Liver (tissue), 9 donors: Measurements from ENCODE around the gene DGKB. TPM values are rescaled to one million over a fixed set of nuclear protein-coding genes. Genes with fewer than 3 reads are reported as not detected.

Experiments
- DNase-seq: peaks from one replicate; pipeline ENCODE4 v3.0.0-alpha.2; 2017; ENCODE audit warnings: low spot score
- H3K27ac ChIP-seq, 2 donors: one replicate each; pipeline ENCODE4 v1.7.0; 2013; ENCODE audit warnings: inconsistent platforms in 2 of 2, low read length in 2 of 2, control low read depth in 1 of 2, low read depth in 1 of 2, mild to moderate bottlenecking in 1 of 2
- H3K27me3 ChIP-seq, 4 donors: one replicate each; pipeline versions ENCODE4 v1.6.1 to v1.7.0; 2013; ENCODE audit warnings: low read length in 3 of 4, inconsistent platforms in 1 of 4, mild to moderate bottlenecking in 1 of 4, moderate library complexity in 1 of 4; ENCODE audit not compliant: control insufficient read depth in 4 of 4, insufficient read depth in 4 of 4
- H3K36me3 ChIP-seq, 4 donors: one replicate each; pipeline versions ENCODE4 v1.6.1 to v1.7.0; 2013; ENCODE audit warnings: low read length in 3 of 4, mild to moderate bottlenecking in 3 of 4, low read depth in 1 of 4, moderate library complexity in 1 of 4; ENCODE audit not compliant: control insufficient read depth in 4 of 4, insufficient read depth in 3 of 4
- H3K4me1 ChIP-seq, 4 donors: one replicate each; pipeline versions ENCODE4 v1.6.1 to v1.7.0; 2013; ENCODE audit warnings: low read length in 3 of 4, mild to moderate bottlenecking in 3 of 4, moderate library complexity in 1 of 4; ENCODE audit not compliant: control insufficient read depth in 4 of 4, insufficient read depth in 4 of 4
- H3K4me3 ChIP-seq, 3 donors: one replicate each; pipeline versions ENCODE4 v1.6.1 to v1.7.0; 2013; ENCODE audit warnings: low read length in 3 of 3, control low read depth in 1 of 3, low read depth in 1 of 3, mild to moderate bottlenecking in 1 of 3
- H3K9ac ChIP-seq, 2 donors: one replicate each; pipeline ENCODE4 v1.7.0; 2013; ENCODE audit warnings: low read length in 2 of 2, mild to moderate bottlenecking in 2 of 2, moderate library complexity in 2 of 2, control low read depth in 1 of 2, low read depth in 1 of 2
- H3K9me3 ChIP-seq, 4 donors: one replicate each; pipeline versions ENCODE4 v1.6.1 to v1.7.0; 2013; ENCODE audit warnings: low read length in 3 of 4; ENCODE audit not compliant: control insufficient read depth in 4 of 4
- EGR1 ChIP-seq, 2 donors: IDR thresholded peaks; 2 replicates each; pipeline ENCODE4 v1.6.1; 2016 to 2018; ENCODE audit warnings: antibody characterized with exemption in 2 of 2, low read depth in 2 of 2
- FOXA1 ChIP-seq: IDR thresholded peaks from 2 replicates; pipeline ENCODE4 v1.6.1; 2016; ENCODE audit warnings: antibody characterized with exemption
- FOXA2 ChIP-seq: IDR thresholded peaks from 2 replicates; pipeline ENCODE4 v1.6.1; 2016; ENCODE audit warnings: antibody characterized with exemption
- GABPA ChIP-seq, 2 donors: IDR thresholded peaks in 1 of 2; conservative IDR thresholded peaks in 1 of 2; 2 replicates each; pipeline ENCODE4 v1.6.1; 2016; ENCODE audit warnings: antibody characterized with exemption in 2 of 2, mild to moderate bottlenecking in 1 of 2, moderate library complexity in 1 of 2
- HNF4A ChIP-seq, 2 donors: conservative IDR thresholded peaks; 2 replicates each; pipeline ENCODE4 v1.6.1; 2016; ENCODE audit warnings: antibody characterized with exemption in 2 of 2, mild to moderate bottlenecking in 2 of 2
- HNF4G ChIP-seq: IDR thresholded peaks from 2 replicates; pipeline ENCODE4 v1.6.1; 2016; ENCODE audit warnings: antibody characterized with exemption
- JUND ChIP-seq, 2 donors: IDR thresholded peaks; 2 replicates each; pipeline ENCODE4 v1.6.1; 2016; ENCODE audit warnings: antibody characterized with exemption in 2 of 2
- NR2F2 ChIP-seq: IDR thresholded peaks from 2 replicates; pipeline ENCODE4 v1.6.1; 2016; ENCODE audit warnings: antibody characterized with exemption
- RAD21 ChIP-seq, 2 donors: IDR thresholded peaks; 2 replicates each; pipeline ENCODE4 v1.6.1; 2016; ENCODE audit warnings: antibody characterized with exemption in 2 of 2, mild to moderate bottlenecking in 2 of 2
- SP1 ChIP-seq: IDR thresholded peaks from 2 replicates; pipeline ENCODE4 v1.6.1; 2018; ENCODE audit warnings: antibody characterized with exemption, mild to moderate bottlenecking
- TAF1 ChIP-seq: conservative IDR thresholded peaks from 2 replicates; pipeline ENCODE4 v1.6.1; 2016; ENCODE audit warnings: antibody characterized with exemption, mild to moderate bottlenecking
- YY1 ChIP-seq: IDR thresholded peaks from 2 replicates; pipeline ENCODE4 v1.6.1; 2016; ENCODE audit warnings: antibody characterized with exemption, mild to moderate bottlenecking
- WGBS: extraction: QIAGEN DNeasy Blood & Tissue Kit; methylation state at CpG from one replicate; pipeline ENCODE4 v1.1.7; 2013; 5-methylcytosine and 5-hydroxymethylcytosine counted together
- polyA plus RNA-seq, 2 donors: library from polyadenylated mRNA; stranded (reverse) in 1 of 2; unstranded in 1 of 2; fragments of 200-250 nt in 1 of 2; fragments of >200 nt in 1 of 2; fragmentation: Nextera tagmentation in 1 of 2; extraction: Ambion mirVana in 1 of 2; gene quantifications; one replicate each; pipeline versions ENCODE4 v1.2.1 to v1.2.3, GENCODE V29; 2013 to 2015
- total RNA-seq, 2 donors: library from RNA; depleted of rRNA; stranded (reverse); fragments of >200 nt; gene quantifications; one replicate each; pipeline ENCODE4 v1.2.3, GENCODE V29; 2014
- TF ChIP-seq, protein P1 (sequence below): IDR thresholded peaks from 2 replicates; pipeline ENCODE4 v1.6.1; 2016; ENCODE audit warnings: antibody characterized with exemption, mild to moderate bottlenecking
- TF ChIP-seq, protein P2 (sequence below): fragments of 150-350 bp; IDR thresholded peaks from 2 replicates; pipeline ENCODE4 v1.5.1; 2017; ENCODE audit warnings: improper control_type of control experiment, low read depth, low read length; ENCODE audit not compliant: missing input control
- TF ChIP-seq, protein P3 (sequence below): IDR thresholded peaks from 2 replicates; pipeline ENCODE4 v1.6.1; 2016; ENCODE audit warnings: antibody characterized with exemption
- TF ChIP-seq, protein P4 (sequence below): IDR thresholded peaks from 2 replicates; pipeline ENCODE4 v1.6.1; 2016; ENCODE audit warnings: antibody characterized with exemption
- TF ChIP-seq, protein P5 (sequence below): IDR thresholded peaks from 2 replicates; pipeline ENCODE4 v1.6.1; 2016; ENCODE audit warnings: antibody characterized with exemption
- donor health status: healthy.
- donor health status: healthy.
- donor health status: healthy.
- donor health status: healthy.
- donor health status: healthy.

Gene DGKB
- total and polyA plus RNA-seq, 4 donors = 0.09 to 0.42 TPM; not detected in 2

DNA sequence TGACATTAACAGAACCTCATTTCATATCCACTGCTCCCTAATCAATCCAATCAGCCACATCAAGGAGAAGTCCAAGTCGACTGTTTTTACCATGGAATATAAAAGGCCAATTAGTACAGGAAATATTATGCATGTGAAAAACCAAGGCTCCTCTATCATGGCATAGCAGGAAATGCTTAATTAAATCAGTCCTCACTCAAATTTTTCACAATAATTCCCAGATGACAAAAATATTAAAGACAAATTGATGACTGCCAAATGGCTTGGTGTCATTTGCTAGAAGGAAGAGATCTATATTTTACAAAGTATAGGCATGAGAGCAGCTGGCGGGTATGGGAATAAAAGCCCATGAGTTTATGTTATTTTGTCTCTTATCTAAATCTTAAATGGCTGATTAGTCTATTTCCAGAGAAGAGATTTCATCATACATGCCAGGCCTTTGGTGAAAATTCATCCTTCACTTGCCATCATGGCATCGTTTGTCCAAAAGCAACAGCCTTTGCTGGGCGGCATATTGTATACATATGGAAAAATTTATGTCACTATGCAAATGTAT is 219.6 kb downstream of the DGKB start:
- TF ChIP-seq NR2F2 (no peak), JUND (IDR thresholded peaks at IDR 0.05) (no peak), TAF1 (no peak), GABPA (IDR thresholded peaks at IDR 0.05 in 1 of 2, conservative IDR thresholded peaks at IDR 0.05 in 1 of 2) (no peak), HNF4A (conservative IDR thresholded peaks at IDR 0.05) (no peak), FOXA2 (no peak), EGR1 (IDR thresholded peaks at IDR 0.05; ENCODE audit: low read depth in 2 of 2) (no peak), HNF4G (no peak), SP1 (no peak), RAD21 (IDR thresholded peaks at IDR 0.05) (no peak)
- TF ChIP-seq, protein P1, sequence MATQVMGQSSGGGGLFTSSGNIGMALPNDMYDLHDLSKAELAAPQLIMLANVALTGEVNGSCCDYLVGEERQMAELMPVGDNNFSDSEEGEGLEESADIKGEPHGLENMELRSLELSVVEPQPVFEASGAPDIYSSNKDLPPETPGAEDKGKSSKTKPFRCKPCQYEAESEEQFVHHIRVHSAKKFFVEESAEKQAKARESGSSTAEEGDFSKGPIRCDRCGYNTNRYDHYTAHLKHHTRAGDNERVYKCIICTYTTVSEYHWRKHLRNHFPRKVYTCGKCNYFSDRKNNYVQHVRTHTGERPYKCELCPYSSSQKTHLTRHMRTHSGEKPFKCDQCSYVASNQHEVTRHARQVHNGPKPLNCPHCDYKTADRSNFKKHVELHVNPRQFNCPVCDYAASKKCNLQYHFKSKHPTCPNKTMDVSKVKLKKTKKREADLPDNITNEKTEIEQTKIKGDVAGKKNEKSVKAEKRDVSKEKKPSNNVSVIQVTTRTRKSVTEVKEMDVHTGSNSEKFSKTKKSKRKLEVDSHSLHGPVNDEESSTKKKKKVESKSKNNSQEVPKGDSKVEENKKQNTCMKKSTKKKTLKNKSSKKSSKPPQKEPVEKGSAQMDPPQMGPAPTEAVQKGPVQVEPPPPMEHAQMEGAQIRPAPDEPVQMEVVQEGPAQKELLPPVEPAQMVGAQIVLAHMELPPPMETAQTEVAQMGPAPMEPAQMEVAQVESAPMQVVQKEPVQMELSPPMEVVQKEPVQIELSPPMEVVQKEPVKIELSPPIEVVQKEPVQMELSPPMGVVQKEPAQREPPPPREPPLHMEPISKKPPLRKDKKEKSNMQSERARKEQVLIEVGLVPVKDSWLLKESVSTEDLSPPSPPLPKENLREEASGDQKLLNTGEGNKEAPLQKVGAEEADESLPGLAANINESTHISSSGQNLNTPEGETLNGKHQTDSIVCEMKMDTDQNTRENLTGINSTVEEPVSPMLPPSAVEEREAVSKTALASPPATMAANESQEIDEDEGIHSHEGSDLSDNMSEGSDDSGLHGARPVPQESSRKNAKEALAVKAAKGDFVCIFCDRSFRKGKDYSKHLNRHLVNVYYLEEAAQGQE = no peak
- TF ChIP-seq, protein P2, sequence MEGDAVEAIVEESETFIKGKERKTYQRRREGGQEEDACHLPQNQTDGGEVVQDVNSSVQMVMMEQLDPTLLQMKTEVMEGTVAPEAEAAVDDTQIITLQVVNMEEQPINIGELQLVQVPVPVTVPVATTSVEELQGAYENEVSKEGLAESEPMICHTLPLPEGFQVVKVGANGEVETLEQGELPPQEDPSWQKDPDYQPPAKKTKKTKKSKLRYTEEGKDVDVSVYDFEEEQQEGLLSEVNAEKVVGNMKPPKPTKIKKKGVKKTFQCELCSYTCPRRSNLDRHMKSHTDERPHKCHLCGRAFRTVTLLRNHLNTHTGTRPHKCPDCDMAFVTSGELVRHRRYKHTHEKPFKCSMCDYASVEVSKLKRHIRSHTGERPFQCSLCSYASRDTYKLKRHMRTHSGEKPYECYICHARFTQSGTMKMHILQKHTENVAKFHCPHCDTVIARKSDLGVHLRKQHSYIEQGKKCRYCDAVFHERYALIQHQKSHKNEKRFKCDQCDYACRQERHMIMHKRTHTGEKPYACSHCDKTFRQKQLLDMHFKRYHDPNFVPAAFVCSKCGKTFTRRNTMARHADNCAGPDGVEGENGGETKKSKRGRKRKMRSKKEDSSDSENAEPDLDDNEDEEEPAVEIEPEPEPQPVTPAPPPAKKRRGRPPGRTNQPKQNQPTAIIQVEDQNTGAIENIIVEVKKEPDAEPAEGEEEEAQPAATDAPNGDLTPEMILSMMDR = no peak
- TF ChIP-seq, protein P3, sequence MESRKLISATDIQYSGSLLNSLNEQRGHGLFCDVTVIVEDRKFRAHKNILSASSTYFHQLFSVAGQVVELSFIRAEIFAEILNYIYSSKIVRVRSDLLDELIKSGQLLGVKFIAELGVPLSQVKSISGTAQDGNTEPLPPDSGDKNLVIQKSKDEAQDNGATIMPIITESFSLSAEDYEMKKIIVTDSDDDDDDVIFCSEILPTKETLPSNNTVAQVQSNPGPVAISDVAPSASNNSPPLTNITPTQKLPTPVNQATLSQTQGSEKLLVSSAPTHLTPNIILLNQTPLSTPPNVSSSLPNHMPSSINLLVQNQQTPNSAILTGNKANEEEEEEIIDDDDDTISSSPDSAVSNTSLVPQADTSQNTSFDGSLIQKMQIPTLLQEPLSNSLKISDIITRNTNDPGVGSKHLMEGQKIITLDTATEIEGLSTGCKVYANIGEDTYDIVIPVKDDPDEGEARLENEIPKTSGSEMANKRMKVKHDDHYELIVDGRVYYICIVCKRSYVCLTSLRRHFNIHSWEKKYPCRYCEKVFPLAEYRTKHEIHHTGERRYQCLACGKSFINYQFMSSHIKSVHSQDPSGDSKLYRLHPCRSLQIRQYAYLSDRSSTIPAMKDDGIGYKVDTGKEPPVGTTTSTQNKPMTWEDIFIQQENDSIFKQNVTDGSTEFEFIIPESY = no peak
- TF ChIP-seq, protein P4, sequence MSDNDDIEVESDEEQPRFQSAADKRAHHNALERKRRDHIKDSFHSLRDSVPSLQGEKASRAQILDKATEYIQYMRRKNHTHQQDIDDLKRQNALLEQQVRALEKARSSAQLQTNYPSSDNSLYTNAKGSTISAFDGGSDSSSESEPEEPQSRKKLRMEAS = no peak
- TF ChIP-seq, protein P5, sequence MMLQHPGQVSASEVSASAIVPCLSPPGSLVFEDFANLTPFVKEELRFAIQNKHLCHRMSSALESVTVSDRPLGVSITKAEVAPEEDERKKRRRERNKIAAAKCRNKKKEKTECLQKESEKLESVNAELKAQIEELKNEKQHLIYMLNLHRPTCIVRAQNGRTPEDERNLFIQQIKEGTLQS = no peak
- Histone ChIP-seq H3K4me1 (peaks cover 0 to 4% (median 1%) of the 10 kb centered on the region in 4 donors), H3K27ac (no peak overlapping the region), H3K9me3 (no peaks in the 10 kb centered on the region), H3K9ac (no peak overlapping the region), H3K27me3 (no peaks in the 10 kb centered on the region), H3K4me3 (no peak overlapping the region), H3K36me3 (no peaks in the 10 kb centered on the region)
- 94% methylated on average over 4 of the region's 4 CpGs for WGBS
- no peak for DNase-seq

DNA sequence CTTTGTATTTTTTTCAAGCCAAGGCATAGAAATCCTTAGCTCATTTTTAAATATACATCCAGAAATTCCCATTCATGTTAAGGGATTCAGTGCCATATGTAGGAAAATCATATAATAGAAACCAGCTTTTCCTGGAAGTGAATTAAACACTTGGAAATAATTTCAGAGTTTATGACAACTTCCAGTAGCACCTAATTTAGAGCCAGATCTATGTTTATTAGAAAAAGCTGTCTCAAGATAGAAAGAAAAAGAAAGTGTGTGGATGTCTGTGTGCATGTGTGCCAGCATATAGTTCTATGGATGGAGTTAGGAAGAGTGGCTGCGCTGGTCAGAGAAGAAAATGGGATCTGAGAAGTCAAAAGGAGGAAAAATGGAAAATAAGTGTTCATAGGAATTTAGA is 225.7 kb downstream of the DGKB start:
- H3K27me3 ChIP-seq = no peaks in the 10 kb centered on the region
- no peak for TF ChIP-seq YY1
- TF ChIP-seq, protein P2 = no peak
- TF ChIP-seq TAF1 = no peak
- no peak for TF ChIP-seq GABPA (IDR thresholded peaks at IDR 0.05 in 1 of 2, conservative IDR thresholded peaks at IDR 0.05 in 1 of 2)
- no peak for TF ChIP-seq HNF4A (conservative IDR thresholded peaks at IDR 0.05)
- TF ChIP-seq, protein P4 = no peak
- TF ChIP-seq, protein P5 = no peak
- no peak for TF ChIP-seq NR2F2
- no peak for TF ChIP-seq FOXA1
- no peak for TF ChIP-seq FOXA2
- no peak for TF ChIP-seq SP1
- no peak for TF ChIP-seq HNF4G
- TF ChIP-seq RAD21 (IDR thresholded peaks at IDR 0.05) = no peak
- H3K4me3 ChIP-seq = no peak overlapping the region
- no peak overlapping the region for H3K9ac ChIP-seq
- H3K9me3 ChIP-seq = no peaks in the 10 kb centered on the region
- 94% methylated on average over 1 of the region's 1 CpG for WGBS
- no peak overlapping the region for H3K27ac ChIP-seq
- no peak for DNase-seq
- no peaks in the 10 kb centered on the region for H3K36me3 ChIP-seq
- H3K4me1 ChIP-seq = no peaks in the 10 kb centered on the region
